Upper lobe of left lung (tissue), 4 donors: ENCODE results near the gene NCDN.

Experiments
- CTCF ChIP-seq, 6 experiments: fragments of 450-650 bp in 4 of 6; fragments of 200-600 bp in 2 of 6; sonication (generic) in 2 of 6; IDR thresholded peaks; one replicate each; pipeline ENCODE4 v1.5.1; 2016 to 2019; ENCODE audit warnings: antibody characterized with exemption in 6 of 6
- POLR2A ChIP-seq, 4 donors: fragments of 450-650 bp; IDR thresholded peaks; one replicate each; pipeline ENCODE4 v1.5.1; 2016 to 2017; ENCODE audit warnings: antibody characterized with exemption in 4 of 4, mild to moderate bottlenecking in 2 of 4

- no peak for TF ChIP-seq POLR2A (IDR thresholded peaks at IDR 0.05)
- no peak for TF ChIP-seq CTCF (IDR thresholded peaks at IDR 0.05)
These were observed 12.3 kb downstream of the NCDN start for GRCh38 chr1:35569936-35570335.
